Upper lobe of left lung (tissue), 4 donors: Measurements from ENCODE around the gene KCNG2.

Experiments used
- CTCF ChIP-seq, 6 experiments: fragments of 450-650 bp in 4 of 6; fragments of 200-600 bp in 2 of 6; sonication (generic) in 2 of 6; IDR thresholded peaks; one replicate each; pipeline ENCODE4 v1.5.1; 2016 to 2019; ENCODE audit warnings: antibody characterized with exemption in 6 of 6
- POLR2A ChIP-seq, 4 donors: fragments of 450-650 bp; IDR thresholded peaks; one replicate each; pipeline ENCODE4 v1.5.1; 2016 to 2017; ENCODE audit warnings: antibody characterized with exemption in 4 of 4, mild to moderate bottlenecking in 2 of 4
- POLR2AphosphoS5 ChIP-seq, 2 donors: sonication (generic); formaldehyde crosslinking; IDR thresholded peaks; one replicate each; pipeline ENCODE4 v1.5.1; 2017; ENCODE audit warnings: antibody characterized with exemption in 2 of 2

GRCh38 chr18:79887181-79888000, 89.7 kb downstream of the KCNG2 start:
- TF ChIP-seq CTCF (IDR thresholded peaks at IDR 0.05) = no peak
- TF ChIP-seq POLR2A (IDR thresholded peaks at IDR 0.05) = no peak
- TF ChIP-seq POLR2AphosphoS5 (IDR thresholded peaks at IDR 0.05) = no peak
